Peyer's patch (tissue), 4 donors: Measurements from ENCODE around the gene FOXI3. TPM values are rescaled to one million over a fixed set of nuclear protein-coding genes. Genes with fewer than 3 reads are reported as not detected.

ENCODE experiments used
- DNase-seq, 3 donors: peaks; one replicate each; pipeline ENCODE4 v3.0.0-alpha.2; 2017 to 2019
- H3K27ac ChIP-seq, 4 donors: fragments of 200-600 bp; sonication (generic); one replicate each; pipeline ENCODE4 v1.5.1; 2016 to 2019
- H3K27me3 ChIP-seq, 2 donors: fragments of 200-600 bp; sonication (generic); one replicate each; pipeline ENCODE4 v1.5.1; 2019
- H3K36me3 ChIP-seq, 3 donors: fragments of 200-600 bp; sonication (generic); one replicate each; pipeline ENCODE4 v1.5.1; 2016 to 2019
- H3K4me1 ChIP-seq, 4 donors: fragments of 200-600 bp; sonication (generic); one replicate each; pipeline ENCODE4 v1.5.1; 2016 to 2019
- H3K4me3 ChIP-seq, 4 donors: fragments of 200-600 bp; sonication (generic); 1 replicate in 3 of 4; 2 replicates in 1 of 4; pipeline ENCODE4 v1.5.1; 2016 to 2019; ENCODE audit warnings: mild to moderate bottlenecking in 1 of 4
- H3K9me3 ChIP-seq, 4 donors: fragments of 200-600 bp; sonication (generic); one replicate each; pipeline ENCODE4 v1.5.1; 2016 to 2019; ENCODE audit warnings: mild to moderate bottlenecking in 1 of 4
- POLR2A ChIP-seq, 2 donors: fragments of 450-650 bp; IDR thresholded peaks; one replicate each; pipeline ENCODE4 v1.5.1; 2017; ENCODE audit warnings: antibody characterized with exemption in 2 of 2, mild to moderate bottlenecking in 2 of 2, moderate library complexity in 2 of 2
- total RNA-seq, 4 donors: library from RNA; depleted of rRNA; stranded (reverse); fragments of >200 nt; gene quantifications; one replicate each; pipeline ENCODE4 v1.1.0, GENCODE V29; 2016
- TF ChIP-seq, protein P1 (sequence below), 6 experiments: fragments of 450-650 bp in 4 of 6; fragments of 200-600 bp in 2 of 6; sonication (generic) in 1 of 6; IDR thresholded peaks; one replicate each; pipeline ENCODE4 v1.5.1; 2017 to 2019; ENCODE audit warnings: antibody characterized with exemption in 6 of 6, mild to moderate bottlenecking in 3 of 6, moderate library complexity in 1 of 6

FOXI3 gene
- total RNA-seq, 4 donors from 2014 or later, result not detected

- H3K36me3 ChIP-seq, result no peaks in the 10 kb centered on the region
These were observed 30.7 kb upstream of the FOXI3 start for GRCh38 chr2:88483200-88483599.

DNA sequence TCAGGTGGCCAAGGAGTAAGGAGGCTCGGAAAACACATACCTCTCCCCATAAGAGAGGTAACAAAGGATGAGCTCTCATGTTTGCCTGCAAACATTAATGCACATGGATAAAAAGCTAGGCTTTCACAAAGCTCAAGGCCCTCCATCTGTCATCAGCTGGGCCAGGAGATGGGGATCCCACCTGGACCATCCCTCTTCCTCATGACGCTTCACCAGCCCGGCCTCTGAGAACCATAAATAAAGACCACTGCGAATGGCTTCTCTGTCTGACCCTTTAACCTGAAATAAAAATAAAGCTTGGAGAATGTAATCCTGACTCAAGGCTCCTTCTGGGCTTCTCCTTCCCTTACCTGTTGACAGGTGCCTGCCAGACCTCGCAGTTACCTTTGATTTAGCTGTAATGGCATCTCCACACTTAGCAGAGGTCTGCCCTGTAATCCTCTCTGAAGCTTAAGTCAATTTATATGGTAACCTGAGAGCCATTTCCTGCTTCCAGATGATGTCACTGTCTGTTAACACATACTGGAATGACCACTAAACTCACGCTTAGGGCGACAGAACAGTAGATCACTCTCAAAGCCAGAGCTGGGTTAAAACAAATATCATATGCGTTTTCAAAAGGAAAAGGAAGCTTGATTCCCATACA lies 29.3 kb upstream of the FOXI3 start:
- no peak overlapping the region for H3K4me3 ChIP-seq
- H3K9me3 ChIP-seq, result no peaks in the 10 kb centered on the region
- no peak overlapping the region for H3K27ac ChIP-seq
- no peak for TF ChIP-seq POLR2A (IDR thresholded peaks at IDR 0.05)
- TF ChIP-seq, protein P1, sequence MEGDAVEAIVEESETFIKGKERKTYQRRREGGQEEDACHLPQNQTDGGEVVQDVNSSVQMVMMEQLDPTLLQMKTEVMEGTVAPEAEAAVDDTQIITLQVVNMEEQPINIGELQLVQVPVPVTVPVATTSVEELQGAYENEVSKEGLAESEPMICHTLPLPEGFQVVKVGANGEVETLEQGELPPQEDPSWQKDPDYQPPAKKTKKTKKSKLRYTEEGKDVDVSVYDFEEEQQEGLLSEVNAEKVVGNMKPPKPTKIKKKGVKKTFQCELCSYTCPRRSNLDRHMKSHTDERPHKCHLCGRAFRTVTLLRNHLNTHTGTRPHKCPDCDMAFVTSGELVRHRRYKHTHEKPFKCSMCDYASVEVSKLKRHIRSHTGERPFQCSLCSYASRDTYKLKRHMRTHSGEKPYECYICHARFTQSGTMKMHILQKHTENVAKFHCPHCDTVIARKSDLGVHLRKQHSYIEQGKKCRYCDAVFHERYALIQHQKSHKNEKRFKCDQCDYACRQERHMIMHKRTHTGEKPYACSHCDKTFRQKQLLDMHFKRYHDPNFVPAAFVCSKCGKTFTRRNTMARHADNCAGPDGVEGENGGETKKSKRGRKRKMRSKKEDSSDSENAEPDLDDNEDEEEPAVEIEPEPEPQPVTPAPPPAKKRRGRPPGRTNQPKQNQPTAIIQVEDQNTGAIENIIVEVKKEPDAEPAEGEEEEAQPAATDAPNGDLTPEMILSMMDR (IDR thresholded peaks at IDR 0.05), result no peak
- H3K27me3 ChIP-seq, result no peaks in the 10 kb centered on the region
- H3K4me1 ChIP-seq, result no peaks in the 10 kb centered on the region
- no peak for DNase-seq
- no peaks in the 10 kb centered on the region for H3K36me3 ChIP-seq

More at GRCh38 chr2:88483200-88483599, 30.7 kb upstream of the FOXI3 start:
- DNase-seq, result no peak
- TF ChIP-seq POLR2A (IDR thresholded peaks at IDR 0.05), result no peak
- TF ChIP-seq, protein P1 (IDR thresholded peaks at IDR 0.05), result no peak
- Histone ChIP-seq H3K4me3 (no peak overlapping the region), H3K27ac (no peak overlapping the region), H3K4me1 (no peaks in the 10 kb centered on the region), H3K9me3 (no peaks in the 10 kb centered on the region), H3K27me3 (no peaks in the 10 kb centered on the region)

- Histone ChIP-seq H3K9me3 (no peaks in the 10 kb centered on the region), H3K27ac (no peak overlapping the region), H3K4me3 (no peak overlapping the region), H3K27me3 (no peaks in the 10 kb centered on the region), H3K4me1 (no peaks in the 10 kb centered on the region), H3K36me3 (no peaks in the 10 kb centered on the region)
- DNase-seq, result no peak
- TF ChIP-seq, protein P1 (IDR thresholded peaks at IDR 0.05), result no peak
- TF ChIP-seq POLR2A (IDR thresholded peaks at IDR 0.05), result no peak
These were observed 20.3 kb upstream of the FOXI3 start for GRCh38 chr2:88472811-88473210.

DNA sequence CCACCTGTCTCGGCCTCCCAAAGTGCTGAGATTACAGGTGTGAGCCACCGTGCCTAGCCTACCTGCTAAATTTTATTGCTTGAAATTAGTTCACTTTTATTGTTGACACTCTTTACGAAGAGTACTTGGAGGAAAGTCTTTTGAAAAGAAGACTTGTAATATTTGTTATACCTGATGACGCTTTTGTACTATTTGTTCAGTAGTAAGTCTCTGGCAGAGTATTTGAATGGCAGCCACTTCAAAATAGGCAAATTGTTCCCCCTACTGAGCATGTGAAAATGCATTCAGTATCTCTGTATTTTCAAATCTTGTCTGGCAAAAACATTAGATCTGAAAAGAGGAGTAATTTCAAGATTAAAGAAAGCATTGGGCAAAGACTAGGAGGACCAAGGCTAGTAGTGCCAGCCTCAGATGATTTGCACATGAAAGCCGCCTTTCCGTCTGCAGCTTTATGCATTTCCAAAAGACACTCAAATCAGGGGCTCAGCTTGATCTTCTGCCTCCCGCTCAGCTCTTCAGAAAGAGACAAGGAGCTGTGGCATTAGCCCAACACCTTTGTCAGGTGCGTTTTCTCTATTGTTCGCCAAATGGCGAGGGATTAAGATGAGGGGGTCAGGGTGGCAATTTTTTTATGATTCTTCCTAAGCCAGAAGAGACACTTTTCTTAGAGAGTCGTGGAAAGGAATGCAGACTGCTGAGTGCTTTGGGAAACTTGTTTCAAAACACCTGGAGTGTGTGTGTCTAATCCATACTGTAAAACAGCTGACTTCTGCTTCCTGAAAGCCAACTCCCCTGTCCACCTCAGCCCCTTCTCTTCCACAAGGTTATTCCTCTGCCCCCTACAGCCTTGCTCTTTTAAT lies 18.8 kb upstream of the FOXI3 start:
- no peak for DNase-seq
- no peaks in the 10 kb centered on the region for H3K36me3 ChIP-seq
- H3K27ac ChIP-seq, result no peak overlapping the region
- no peaks in the 10 kb centered on the region for H3K9me3 ChIP-seq
- H3K27me3 ChIP-seq, result no peaks in the 10 kb centered on the region
- H3K4me1 ChIP-seq, result no peaks in the 10 kb centered on the region
- H3K4me3 ChIP-seq, result no peak overlapping the region
- TF ChIP-seq POLR2A (IDR thresholded peaks at IDR 0.05), result no peak
- TF ChIP-seq, protein P1 (IDR thresholded peaks at IDR 0.05), result no peak

- no peaks in the 10 kb centered on the region for H3K9me3 ChIP-seq
- H3K4me3 ChIP-seq, result no peak overlapping the region
- H3K36me3 ChIP-seq, result no peaks in the 10 kb centered on the region
- no peaks in the 10 kb centered on the region for H3K27me3 ChIP-seq
- DNase-seq, result no peak
- no peaks in the 10 kb centered on the region for H3K4me1 ChIP-seq
- H3K27ac ChIP-seq, result no peak overlapping the region
- TF ChIP-seq, protein P1 (IDR thresholded peaks at IDR 0.05), result no peak
- TF ChIP-seq POLR2A (IDR thresholded peaks at IDR 0.05), result no peak
These were observed 17.0 kb upstream of the FOXI3 start for GRCh38 chr2:88469202-88470114.
